NCI-H524 (cell line): ENCODE measurements around the gene KCNJ4.
A peak's percentile ranks its signal among the peaks of the same experiment; 100 is the strongest.

Source experiments
- DNase-seq, 2 experiments: peaks; one replicate each; lab custom pipeline; 2025; lab: John Stamatoyannopoulos, UW

Gene KCNJ4

GRCh38 chr22:38431266-38432010, 23.6 kb downstream of the KCNJ4 start:
- DNase-seq: no peak

GRCh38 chr22:38429499-38430068, 25.4 kb downstream of the KCNJ4 start:
- peak; percentile 74 to 94 for DNase-seq

- no peak for DNase-seq
Observed at GRCh38 chr22:38428714-38429113, 26.3 kb downstream of the KCNJ4 start.

- no peak for DNase-seq
Observed at GRCh38 chr22:38427940-38428339, 27.1 kb downstream of the KCNJ4 start.

GRCh38 chr22:38427465-38427864, 27.5 kb downstream of the KCNJ4 start:
- no peak for DNase-seq

- no peak for DNase-seq
Observed at GRCh38 chr22:38426628-38427027, 28.4 kb downstream of the KCNJ4 start.

- no peak for DNase-seq
Observed at GRCh38 chr22:38424525-38425080, 30.4 kb downstream of the KCNJ4 start.

GRCh38 chr22:38423512-38424503, 31.2 kb downstream of the KCNJ4 start:
- no peak for DNase-seq

GRCh38 chr22:38422611-38423511, 32.1 kb downstream of the KCNJ4 start:
- DNase-seq: peak in 1 of 2 experiments; percentile 66

- no peak for DNase-seq
Observed at GRCh38 chr22:38420734-38421133, 34.3 kb downstream of the KCNJ4 start.

- no peak for DNase-seq
Observed at GRCh38 chr22:38419858-38420160, 35.2 kb downstream of the KCNJ4 start.

GRCh38 chr22:38419121-38419857, 35.7 kb downstream of the KCNJ4 start:
- DNase-seq: no peak

- no peak for DNase-seq
Observed at GRCh38 chr22:38418589-38418988, 36.4 kb downstream of the KCNJ4 start.

GRCh38 chr22:38417252-38418060, 37.5 kb downstream of the KCNJ4 start:
- no peak for DNase-seq

- DNase-seq: no peak
Observed at GRCh38 chr22:38416621-38417251, 38.3 kb downstream of the KCNJ4 start.

- DNase-seq: peak; percentile 75 to 83
Observed at GRCh38 chr22:38415561-38416321, 39.3 kb downstream of the KCNJ4 start.

- DNase-seq: no peak
Observed at GRCh38 chr22:38415046-38415445, 40.0 kb downstream of the KCNJ4 start.

GRCh38 chr22:38414009-38414395, 41.0 kb downstream of the KCNJ4 start:
- DNase-seq: no peak
